ENCODE measurements around the gene PADI1.

- TF ChIP-seq CTCF (IDR thresholded peaks at IDR 0.05; ENCODE audit: poor library complexity, severe bottlenecking) (no peak), REST (IDR thresholded peaks at IDR 0.05; ENCODE audit: borderline replicate concordance) (no peak), POLR2AphosphoS5 (IDR thresholded peaks at IDR 0.05) (no peak), EZH2 (IDR thresholded peaks at IDR 0.05; ENCODE audit: borderline replicate concordance, insufficient read depth, low read length, poor library complexity, severe bottlenecking) (no peak), RAD21 (conservative IDR thresholded peaks at IDR 0.05) (no peak), TAF1 (IDR thresholded peaks at IDR 0.05; ENCODE audit: low read depth) (no peak), EP300 (conservative IDR thresholded peaks at IDR 0.05; ENCODE audit: poor library complexity, severe bottlenecking) (no peak), SMC3 (conservative IDR thresholded peaks at IDR 0.05; ENCODE audit: poor library complexity) (no peak), MXI1 (conservative IDR thresholded peaks at IDR 0.05; ENCODE audit: poor library complexity, severe bottlenecking) (no peak)
These were observed 13.0 kb upstream of the PADI1 start for GRCh38 chr1:17191990-17192242.

Data from neural cell (in vitro differentiated cells).